GM18909 (cell line): Measurements from ENCODE around the gene ZC4H2.
"Not testable (repeated sequence)": the region's sequence is repeated elsewhere in the genome, so short reads cannot be mapped to it uniquely, and the experiment has no call there.

Source experiments
- ATAC-seq: cut with Tn5 transposase; IDR thresholded peaks from one replicate; pipeline ENCODE4 v1.9.1; 2021; ENCODE audit warnings: mild to moderate bottlenecking; ENCODE audit not compliant: unreplicated experiment, poor library complexity

ZC4H2 gene

GRCh38 chrX:64975989-64976672 lies at the start of gene ZC4H2:
Gene ZC4H2 (minus strand): TSS chrX:64976450. CDS start chrX:64976377, 73 bp downstream.
- ATAC-seq: peak; percentile 98

GRCh38 chrX:65017451-65017850 lies 41.2 kb upstream of the ZC4H2 start:
- ATAC-seq: no peak

- no peak for ATAC-seq
Measured at GRCh38 chrX:65014230-65014629, 38.0 kb upstream of the ZC4H2 start.

GRCh38 chrX:65009459-65009858 lies 33.2 kb upstream of the ZC4H2 start:
- no peak for ATAC-seq

- not testable (repeated sequence) for ATAC-seq
Measured at GRCh38 chrX:65002208-65002607, 26.0 kb upstream of the ZC4H2 start.

GRCh38 chrX:64996805-64997204 lies 20.6 kb upstream of the ZC4H2 start:
- no peak for ATAC-seq

GRCh38 chrX:64994131-64994798 lies 18.0 kb upstream of the ZC4H2 start:
- no peak for ATAC-seq

GRCh38 chrX:64977830-64978229 lies 1.6 kb upstream of the ZC4H2 start:
- ATAC-seq: no peak

GRCh38 chrX:64977051-64977450 lies 801 bp upstream of the ZC4H2 start:
- no peak for ATAC-seq

GRCh38 chrX:64976673-64977040 lies 407 bp upstream of the ZC4H2 start:
- peak; percentile 41 for ATAC-seq

- peak; percentile 34 for ATAC-seq
Measured at GRCh38 chrX:64975491-64975890, 759 bp downstream of the ZC4H2 start.

GRCh38 chrX:64925480-64925879 lies 50.8 kb downstream of the ZC4H2 start:
- no peak for ATAC-seq

- ATAC-seq: no peak
Measured at GRCh38 chrX:64908121-64908520, 68.1 kb downstream of the ZC4H2 start.

- ATAC-seq: peak; percentile 82
Measured at GRCh38 chrX:64894454-64895038, 81.7 kb downstream of the ZC4H2 start.

- ATAC-seq: peak; percentile 57
Measured at GRCh38 chrX:64885850-64886249, 90.4 kb downstream of the ZC4H2 start.

- not testable (repeated sequence) for ATAC-seq
Measured at GRCh38 chrX:64878709-64879108, 97.5 kb downstream of the ZC4H2 start.

GRCh38 chrX:64867217-64867616 lies 109.0 kb downstream of the ZC4H2 start:
- ATAC-seq: no peak
